ENCODE results near the gene ERRFI1.

- TF ChIP-seq EZH2 (IDR thresholded peaks at IDR 0.05): no peak
- no peak for TF ChIP-seq POLR2AphosphoS5 (IDR thresholded peaks at IDR 0.05; ENCODE audit: borderline replicate concordance, low read depth, low read length)
- no peak for TF ChIP-seq FOXP2 (optimal IDR thresholded peaks at IDR 0.05; ENCODE audit: control extremely low read depth, extremely low read length, insufficient read depth)
These were observed 39.3 kb upstream of the ERRFI1 start for GRCh38 chr1:8065369-8065768.
